HEK293 (cell line): ENCODE measurements around the gene DCBLD2.

Experiments
- CTCF ChIA-PET: fragments of 350-600 bp; formaldehyde crosslinking; extraction: SDS; loops from one replicate; lab custom pipeline; 2021; ENCODE audit warnings: antibody characterized with exemption; lab: Yijun Ruan, JAX
- POLR2A ChIA-PET: fragments of 300-600 bp; formaldehyde crosslinking; extraction: SDS; loops from one replicate; lab custom pipeline; 2020; ENCODE audit warnings: antibody characterized with exemption, inconsistent platforms; lab: Yijun Ruan, JAX
- H3K27ac ChIP-seq: fragments of 200-500 bp; sonication (Bioruptor generic); 2 replicates; pipeline ENCODE4 v1.5.1; 2014; ENCODE audit warnings: low read depth, low read length, control low read depth, inconsistent platforms; ENCODE audit errors: extremely low read depth
- H3K36me3 ChIP-seq, 2 experiments: fragments of 200-500 bp in 1 of 2; sonication (Bioruptor generic) in 1 of 2; 1 replicate in 1 of 2; 2 replicates in 1 of 2; pipeline ENCODE4 v1.5.1; 2014 to 2017; ENCODE audit warnings: inconsistent platforms in 2 of 2, low read length in 2 of 2; ENCODE audit not compliant: control insufficient read depth in 2 of 2, insufficient read depth in 1 of 2
- H3K4me1 ChIP-seq: fragments of 200-500 bp; sonication (Bioruptor generic); 2 replicates; pipeline ENCODE4 v1.5.1; 2014; ENCODE audit warnings: mild to moderate bottlenecking, low read length, inconsistent platforms; ENCODE audit not compliant: control insufficient read depth, insufficient read depth
- H3K4me3 ChIP-seq: 2 replicates; pipeline ENCODE4 v1.5.1; 2011; ENCODE audit warnings: low read depth, mild to moderate bottlenecking, control low read depth, low read length, moderate library complexity
- H3K9me3 ChIP-seq: fragments of 200-500 bp; sonication (Bioruptor generic); 2 replicates; pipeline ENCODE4 v1.5.1; 2014; ENCODE audit warnings: low read depth, low read length, inconsistent platforms; ENCODE audit not compliant: control insufficient read depth, insufficient read depth
- BCL11A ChIP-seq: fragments of 450-650 bp; formaldehyde crosslinking; IDR thresholded peaks from 2 replicates; pipeline ENCODE4 v1.5.1; 2016; ENCODE audit warnings: low read depth, missing biosample characterization, missing genetic modification characterization
- GFI1B ChIP-seq: fragments of 450-650 bp; formaldehyde crosslinking; IDR thresholded peaks from 2 replicates; pipeline ENCODE4 v1.5.1; 2016; ENCODE audit warnings: missing biosample characterization, missing genetic modification characterization
- PBX3 ChIP-seq: sonication (generic); formaldehyde crosslinking; IDR thresholded peaks from 2 replicates; pipeline ENCODE4 v1.8.1; 2022; ENCODE audit warnings: mild to moderate bottlenecking, moderate library complexity, missing genetic modification reagents
- SCRT2 ChIP-seq: fragments of 450-650 bp; formaldehyde crosslinking; IDR thresholded peaks from 2 replicates; pipeline ENCODE4 v1.5.1; 2016; ENCODE audit warnings: missing biosample characterization, missing genetic modification characterization
- ZBTB1 ChIP-seq: fragments of 450-650 bp; formaldehyde crosslinking; IDR thresholded peaks from 2 replicates; pipeline ENCODE4 v1.5.1; 2016; ENCODE audit warnings: missing biosample characterization, missing genetic modification characterization
- ZNF114 ChIP-seq: fragments of 450-650 bp; formaldehyde crosslinking; IDR thresholded peaks from 2 replicates; pipeline ENCODE4 v1.5.0; 2017; ENCODE audit warnings: missing biosample characterization, missing genetic modification characterization
- ZNF169 ChIP-seq: fragments of 450-650 bp; formaldehyde crosslinking; IDR thresholded peaks from 2 replicates; pipeline ENCODE4 v1.5.1; 2016; ENCODE audit warnings: missing biosample characterization, missing genetic modification characterization
- ZNF211 ChIP-seq: fragments of 450-650 bp; formaldehyde crosslinking; IDR thresholded peaks from 2 replicates; pipeline ENCODE4 v1.5.1; 2016; ENCODE audit warnings: low read depth, missing biosample characterization, missing genetic modification characterization
- ZNF350 ChIP-seq: fragments of 450-650 bp; formaldehyde crosslinking; IDR thresholded peaks from 2 replicates; pipeline ENCODE4 v1.5.0; 2017; ENCODE audit warnings: missing biosample characterization, mild to moderate bottlenecking, missing genetic modification characterization
- ZNF37A ChIP-seq: fragments of 450-650 bp; IDR thresholded peaks from 2 replicates; pipeline ENCODE4 v1.5.1; 2018; ENCODE audit warnings: missing biosample characterization, missing genetic modification characterization
- ZNF391 ChIP-seq: fragments of 450-650 bp; formaldehyde crosslinking; IDR thresholded peaks from 2 replicates; pipeline ENCODE4 v1.5.1; 2016; ENCODE audit warnings: low read depth, missing biosample characterization, missing genetic modification characterization, borderline replicate concordance
- ZNF426 ChIP-seq: fragments of 450-650 bp; formaldehyde crosslinking; IDR thresholded peaks from 2 replicates; pipeline ENCODE4 v1.5.1; 2017; ENCODE audit warnings: missing biosample characterization, missing genetic modification characterization, mild to moderate bottlenecking, inconsistent platforms, moderate library complexity
- ZNF544 ChIP-seq: fragments of 450-650 bp; formaldehyde crosslinking; IDR thresholded peaks from 2 replicates; pipeline ENCODE4 v1.5.0; 2017; ENCODE audit warnings: missing biosample characterization, missing genetic modification characterization
- ZNF558 ChIP-seq: fragments of 450-650 bp; formaldehyde crosslinking; IDR thresholded peaks from 2 replicates; pipeline ENCODE4 v1.5.1; 2016; ENCODE audit warnings: missing biosample characterization, missing genetic modification characterization
- ZNF571 ChIP-seq: fragments of 450-650 bp; formaldehyde crosslinking; IDR thresholded peaks from 2 replicates; pipeline ENCODE4 v1.5.0; 2017; ENCODE audit warnings: missing biosample characterization, missing genetic modification characterization
- ZNF623 ChIP-seq: fragments of 450-650 bp; formaldehyde crosslinking; IDR thresholded peaks from 2 replicates; pipeline ENCODE4 v1.5.1; 2016; ENCODE audit warnings: missing biosample characterization, missing genetic modification characterization
- ZNF704 ChIP-seq: fragments of 450-650 bp; formaldehyde crosslinking; IDR thresholded peaks from 2 replicates; pipeline ENCODE4 v1.5.1; 2016; ENCODE audit warnings: missing biosample characterization, missing genetic modification characterization
- ZNF768 ChIP-seq: fragments of 450-650 bp; formaldehyde crosslinking; IDR thresholded peaks from 2 replicates; pipeline ENCODE4 v1.5.1; 2018; ENCODE audit warnings: missing biosample characterization, mild to moderate bottlenecking, missing genetic modification characterization

Gene DCBLD2

GRCh38 chr3:98772022-98772421 lies 129.5 kb downstream of the DCBLD2 start:
- H3K27ac ChIP-seq = no peak overlapping the region

GRCh38 chr3:98770261-98771039 lies 131.0 kb downstream of the DCBLD2 start:
- Histone ChIP-seq H3K4me1 (peaks cover 3% of the 10 kb centered on the region; the same call in 1 of the 2 replicates), H3K9me3 (no peaks in the 10 kb centered on the region), H3K4me3 (no peak overlapping the region), H3K27ac (no peak overlapping the region), H3K36me3 (no peaks in the 10 kb centered on the region)
- ChIA-PET POLR2A (no interaction called here), CTCF (no interaction called here)
- TF ChIP-seq ZNF558 (tag by site-specific recombination) = no peak
- no peak for TF ChIP-seq ZNF544
- TF ChIP-seq ZNF350 (tag by site-specific recombination) = no peak
- no peak for TF ChIP-seq ZNF211 (tag by site-specific recombination)
- no peak for TF ChIP-seq ZBTB1 (tag by site-specific recombination)
- no peak for TF ChIP-seq ZNF704 (tag by site-specific recombination)
- TF ChIP-seq GFI1B (tag by site-specific recombination) = no peak
- no peak for TF ChIP-seq ZNF623 (tag by site-specific recombination)
- TF ChIP-seq ZNF768 = no peak
- no peak for TF ChIP-seq BCL11A (tag by site-specific recombination)
- TF ChIP-seq ZNF114 (tag by site-specific recombination) = no peak
- no peak for TF ChIP-seq PBX3 (CRISPR knock-in tag)

More at GRCh38 chr3:98772022-98772421, 129.5 kb downstream of the DCBLD2 start:
- H3K4me3 ChIP-seq = no peak overlapping the region
- CTCF ChIA-PET = no interaction called here
- H3K36me3 ChIP-seq = peaks cover 0 to 3% of the 10 kb centered on the region in 2 experiments; a peak in 1 of 3 replicates
- peak; percentile 49 for TF ChIP-seq SCRT2 (tag by site-specific recombination)
- TF ChIP-seq ZNF426 (tag by site-specific recombination) = no peak
- H3K4me1 ChIP-seq = peaks cover 2% of the 10 kb centered on the region; the same call in 1 of the 2 replicates
- H3K9me3 ChIP-seq = no peaks in the 10 kb centered on the region
- POLR2A ChIA-PET = no interaction called here

GRCh38 chr3:98769448-98769847 lies 132.0 kb downstream of the DCBLD2 start:
- Histone ChIP-seq H3K36me3 (no peaks in the 10 kb centered on the region), H3K4me3 (no peak overlapping the region), H3K4me1 (peaks cover 3% of the 10 kb centered on the region; the same call in 1 of the 2 replicates), H3K9me3 (no peaks in the 10 kb centered on the region), H3K27ac (no peak overlapping the region)
- CTCF ChIA-PET = interaction anchor here (1.2 kb wide), 1 partner anchor 168 kb away, joined by 4 read pairs; no protein-coding TSS in a partner anchor
- POLR2A ChIA-PET = no interaction called here
- TF ChIP-seq ZNF571 (tag by site-specific recombination) (no peak), ZNF37A (tag by site-specific recombination) (no peak), ZNF391 (no peak), ZNF169 (no peak)
